Keratinocyte (primary cell): Measurements from ENCODE around the gene ESYT3.

Experiments used
- EZH2 ChIP-seq: IDR thresholded peaks from one replicate; pipeline ENCODE4 v1.6.1; 2012; ENCODE audit warnings: inconsistent platforms, mild to moderate bottlenecking, low read length, moderate library complexity
- TF ChIP-seq, protein P1 (sequence below), 3 experiments: IDR thresholded peaks in 1 of 3; conservative IDR thresholded peaks in 1 of 3; optimal IDR thresholded peaks in 1 of 3; 2 replicates in 2 of 3; 3 replicates in 1 of 3; pipeline versions ENCODE3 to v1.5.1; 2011; ENCODE audit warnings: low read length in 3 of 3, mild to moderate bottlenecking in 3 of 3, moderate library complexity in 2 of 3, control low read depth in 1 of 3, inconsistent platforms in 1 of 3; ENCODE audit not compliant: insufficient read depth in 2 of 3; ENCODE audit errors: extremely low read depth in 1 of 3

GRCh38 chr3:138476526-138476925 is 42.1 kb downstream of the ESYT3 start:
- TF ChIP-seq EZH2: no peak
- TF ChIP-seq, protein P1, sequence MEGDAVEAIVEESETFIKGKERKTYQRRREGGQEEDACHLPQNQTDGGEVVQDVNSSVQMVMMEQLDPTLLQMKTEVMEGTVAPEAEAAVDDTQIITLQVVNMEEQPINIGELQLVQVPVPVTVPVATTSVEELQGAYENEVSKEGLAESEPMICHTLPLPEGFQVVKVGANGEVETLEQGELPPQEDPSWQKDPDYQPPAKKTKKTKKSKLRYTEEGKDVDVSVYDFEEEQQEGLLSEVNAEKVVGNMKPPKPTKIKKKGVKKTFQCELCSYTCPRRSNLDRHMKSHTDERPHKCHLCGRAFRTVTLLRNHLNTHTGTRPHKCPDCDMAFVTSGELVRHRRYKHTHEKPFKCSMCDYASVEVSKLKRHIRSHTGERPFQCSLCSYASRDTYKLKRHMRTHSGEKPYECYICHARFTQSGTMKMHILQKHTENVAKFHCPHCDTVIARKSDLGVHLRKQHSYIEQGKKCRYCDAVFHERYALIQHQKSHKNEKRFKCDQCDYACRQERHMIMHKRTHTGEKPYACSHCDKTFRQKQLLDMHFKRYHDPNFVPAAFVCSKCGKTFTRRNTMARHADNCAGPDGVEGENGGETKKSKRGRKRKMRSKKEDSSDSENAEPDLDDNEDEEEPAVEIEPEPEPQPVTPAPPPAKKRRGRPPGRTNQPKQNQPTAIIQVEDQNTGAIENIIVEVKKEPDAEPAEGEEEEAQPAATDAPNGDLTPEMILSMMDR (optimal IDR thresholded peaks at IDR 0.05 in 1 of 3, IDR thresholded peaks at IDR 0.05 in 1 of 3, conservative IDR thresholded peaks at IDR 0.05 in 1 of 3; ENCODE audit: extremely low read depth in 1 of 3, insufficient read depth in 2 of 3, low read length in 3 of 3): no peak
